GM21528 (cell line): ENCODE data around the gene PLXDC2.

ENCODE experiments used
- ATAC-seq: cut with Tn5 transposase; IDR thresholded peaks from one replicate; pipeline ENCODE4 v1.9.1; 2021; ENCODE audit warnings: mild to moderate bottlenecking, moderate library complexity; ENCODE audit not compliant: unreplicated experiment, low FRiP score

Gene PLXDC2

DNA sequence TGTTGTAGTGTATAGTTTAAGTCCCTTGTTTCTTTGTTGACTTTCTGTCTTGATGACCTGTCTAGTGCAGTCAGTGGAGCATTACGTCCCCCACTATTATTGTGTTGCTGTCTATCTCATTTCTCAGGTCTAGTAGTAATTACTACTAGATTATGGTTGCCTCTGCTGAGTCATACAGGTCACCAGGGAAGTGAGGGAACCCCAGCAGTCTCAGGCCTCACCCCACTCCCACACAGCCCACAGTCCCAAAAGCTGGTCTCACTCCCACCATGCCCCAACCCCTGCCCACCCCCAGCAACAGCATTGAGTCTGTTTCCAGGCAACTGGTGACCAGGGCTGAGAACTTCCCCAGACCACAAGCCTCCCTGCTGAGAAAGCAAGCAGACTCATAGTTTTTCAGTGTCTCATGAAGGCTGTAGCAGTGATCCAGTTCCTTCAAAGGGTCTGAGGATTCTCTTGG is 88.0 kb downstream of the PLXDC2 start:
- no peak for ATAC-seq

DNA sequence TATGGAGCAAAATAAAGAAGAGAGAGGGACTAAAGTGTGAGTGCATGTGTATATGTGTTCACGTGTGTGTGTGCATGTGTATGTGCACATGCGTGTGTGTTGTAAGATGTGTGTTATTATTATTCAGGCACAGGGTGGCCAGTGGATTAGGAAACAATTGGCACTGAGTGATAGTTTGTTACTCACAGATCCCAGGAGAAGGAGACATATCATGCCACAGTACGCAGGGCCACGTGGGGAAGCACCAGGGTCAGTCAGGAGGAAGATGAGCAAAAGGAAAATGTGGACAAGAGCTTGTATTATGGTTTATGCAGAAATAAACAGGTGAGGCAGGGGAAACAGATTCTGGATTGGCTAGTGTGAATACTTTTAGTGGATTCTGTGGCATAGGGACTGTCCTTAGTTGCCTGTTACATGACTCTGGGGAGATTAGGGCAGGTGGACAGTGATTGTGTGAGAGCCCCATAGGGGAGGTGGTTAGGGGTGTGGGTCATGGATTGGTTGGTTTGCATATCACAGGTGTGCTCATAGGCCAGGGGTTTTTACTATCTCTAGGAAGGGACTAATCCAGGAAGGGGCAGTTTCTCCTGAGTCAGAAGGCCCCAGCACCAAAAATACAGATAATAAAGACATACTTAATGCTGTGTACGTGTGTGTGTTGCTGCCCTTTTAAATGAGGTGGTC is 90.0 kb downstream of the PLXDC2 start:
- ATAC-seq, result no peak

DNA sequence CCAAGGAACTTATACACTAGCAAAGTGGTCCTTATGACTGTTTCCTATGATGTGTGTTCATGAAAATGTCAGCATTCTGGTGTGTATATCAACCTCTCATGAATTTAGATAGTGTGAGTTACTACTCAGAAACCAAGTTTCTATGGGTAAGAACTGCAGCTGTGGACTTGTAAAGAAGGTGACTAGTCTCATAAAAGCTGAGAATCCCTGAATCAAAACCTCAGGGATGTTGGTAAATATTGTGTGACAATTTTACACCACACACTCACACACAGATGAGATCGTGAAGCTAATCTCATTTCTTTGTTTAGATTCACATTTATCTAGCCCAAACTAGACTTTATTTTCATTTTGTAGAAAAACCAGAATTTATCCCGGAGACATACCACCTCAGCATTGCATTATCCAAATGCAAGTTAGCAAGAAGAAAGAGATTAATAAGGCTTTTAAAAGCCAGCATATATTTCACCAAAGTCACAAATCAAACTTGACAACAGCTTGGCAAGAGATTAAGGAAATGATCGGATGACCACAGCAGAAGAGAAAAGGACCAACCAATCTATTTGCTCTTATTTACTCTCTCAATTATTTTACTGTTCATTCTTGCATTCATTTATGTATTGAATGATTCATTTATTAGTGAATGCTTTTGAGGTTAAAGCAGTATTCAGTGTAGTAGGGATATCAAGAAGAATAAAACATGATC is 92.9 kb downstream of the PLXDC2 start:
- no peak for ATAC-seq

DNA sequence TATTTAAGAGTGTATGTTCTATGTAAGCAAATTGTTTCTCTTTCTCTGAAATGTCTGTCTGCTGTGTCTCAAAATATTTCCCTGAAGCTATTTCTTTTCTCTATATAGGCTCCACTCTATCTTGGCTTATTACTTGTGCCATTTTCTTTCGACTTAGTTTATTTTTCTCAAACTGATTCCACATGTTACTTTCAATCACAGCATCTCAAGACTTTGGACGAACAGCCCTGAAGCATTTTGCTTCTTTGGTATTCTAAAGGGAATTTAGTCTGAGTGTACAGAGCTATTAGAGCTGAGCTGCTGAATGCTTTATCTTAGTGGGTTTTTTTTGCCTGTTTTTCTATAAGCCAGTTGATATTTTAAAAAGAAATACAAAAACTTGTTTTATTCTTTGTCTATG is 95.7 kb downstream of the PLXDC2 start:
- ATAC-seq, result no peak

DNA sequence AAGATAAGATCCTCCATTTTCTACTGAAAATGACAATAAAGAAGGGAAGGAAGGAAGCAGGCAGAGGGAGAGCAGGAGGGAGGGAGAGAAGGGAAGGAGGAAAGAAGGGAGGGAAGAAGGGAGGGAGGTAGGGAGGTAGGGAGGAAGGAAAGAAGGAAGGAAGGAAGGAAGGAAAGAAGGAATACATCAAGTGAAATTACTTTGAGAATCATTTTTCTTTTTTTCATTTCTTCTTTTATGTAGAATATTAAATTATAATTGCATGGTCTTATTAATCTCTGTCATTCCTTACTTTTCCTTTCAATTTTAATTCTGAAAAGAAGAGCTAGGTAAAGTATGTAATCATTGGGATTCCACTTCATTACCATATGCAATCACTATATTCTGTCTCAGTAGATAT is 97.8 kb downstream of the PLXDC2 start:
- ATAC-seq, result no peak

DNA sequence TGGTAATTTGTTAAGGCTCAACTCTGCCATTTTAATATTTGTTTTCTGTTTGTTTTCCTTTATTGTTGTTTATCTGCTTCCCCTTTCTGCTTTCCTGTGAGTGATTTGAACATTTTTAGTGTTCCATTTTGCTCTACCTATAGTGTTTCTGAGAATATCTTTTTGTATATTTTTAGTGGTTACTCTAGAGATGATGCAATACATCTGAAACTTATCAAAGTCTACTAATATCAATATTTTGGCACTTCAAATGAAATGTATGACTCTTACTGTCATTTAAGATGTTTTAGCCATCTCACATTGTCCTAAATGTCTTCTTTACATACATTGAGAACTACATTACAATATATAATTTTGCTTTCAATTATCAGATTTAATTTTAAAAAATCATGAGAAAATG is 98.9 kb downstream of the PLXDC2 start:
- ATAC-seq, result no peak

DNA sequence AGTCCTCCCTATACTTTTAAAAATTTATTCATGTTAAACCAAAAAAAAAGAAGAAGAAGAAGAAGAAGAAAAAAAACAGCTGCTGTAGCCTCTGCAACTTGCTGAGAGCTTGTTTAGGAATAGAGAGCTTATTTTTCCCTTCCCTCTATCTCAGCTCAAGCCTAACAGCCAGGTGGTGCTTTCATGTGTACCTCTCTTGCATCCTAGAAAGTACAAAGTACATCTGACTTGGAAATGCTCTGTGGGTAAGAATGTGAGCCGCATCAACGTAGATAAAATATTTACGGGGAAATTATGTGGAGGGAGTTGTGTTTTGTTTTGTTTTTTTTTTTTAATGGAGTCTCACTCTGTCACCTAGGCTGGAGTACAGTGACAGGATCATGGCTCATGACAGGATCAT is 99.6 kb downstream of the PLXDC2 start:
- ATAC-seq, result no peak

DNA sequence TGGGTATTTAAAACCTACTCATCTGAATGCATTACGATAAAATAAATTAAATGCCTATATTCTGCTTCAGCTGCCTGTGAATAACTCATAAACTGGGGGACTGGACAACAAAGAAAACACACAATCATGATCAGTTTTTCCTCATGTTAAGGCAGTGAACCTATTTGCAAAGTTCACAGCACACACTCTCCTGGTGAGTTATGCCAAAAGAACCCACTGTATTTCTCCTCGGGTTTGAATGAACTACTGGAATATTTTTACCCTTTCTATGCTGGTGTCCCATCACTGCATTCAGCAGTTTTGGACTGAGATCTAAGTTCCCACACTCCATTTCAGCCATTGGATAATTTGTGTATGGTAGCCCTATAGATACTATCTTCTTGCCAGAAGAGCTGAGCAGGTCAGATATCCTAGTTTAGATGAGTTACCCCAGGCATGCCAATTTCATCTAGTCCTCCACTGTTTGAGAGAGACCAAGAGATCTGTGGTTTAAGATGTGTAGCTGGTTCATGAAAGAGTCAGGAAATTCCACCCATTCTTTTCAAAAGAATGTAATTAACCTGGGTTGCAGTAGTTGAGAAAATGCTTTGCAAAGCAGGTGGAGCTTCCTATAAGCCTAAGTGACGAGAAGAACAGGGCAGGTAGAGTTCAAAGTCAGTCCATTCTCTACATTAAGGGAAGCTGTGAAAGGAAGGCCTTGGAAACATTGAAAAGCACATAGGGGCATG is 101.7 kb downstream of the PLXDC2 start:
- ATAC-seq, result no peak

DNA sequence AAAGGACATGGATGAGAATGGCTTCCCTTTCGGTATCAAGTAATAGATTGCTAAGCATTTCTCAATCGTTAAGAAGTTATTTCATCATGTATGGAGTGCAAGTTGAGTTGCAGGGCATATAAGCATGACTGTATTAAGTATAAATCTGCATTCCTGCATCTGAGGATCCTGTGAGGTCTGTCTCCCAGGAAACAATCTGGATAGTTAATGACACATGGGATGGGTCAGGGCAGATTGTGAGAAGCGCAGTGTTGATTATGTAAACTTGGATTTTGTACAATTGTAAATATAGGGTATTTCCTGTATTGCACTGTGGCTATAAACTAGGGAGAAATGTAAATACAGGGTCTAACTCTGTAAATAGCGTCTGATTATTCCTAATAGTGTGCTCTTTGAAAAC is 102.6 kb downstream of the PLXDC2 start:
- no peak for ATAC-seq

DNA sequence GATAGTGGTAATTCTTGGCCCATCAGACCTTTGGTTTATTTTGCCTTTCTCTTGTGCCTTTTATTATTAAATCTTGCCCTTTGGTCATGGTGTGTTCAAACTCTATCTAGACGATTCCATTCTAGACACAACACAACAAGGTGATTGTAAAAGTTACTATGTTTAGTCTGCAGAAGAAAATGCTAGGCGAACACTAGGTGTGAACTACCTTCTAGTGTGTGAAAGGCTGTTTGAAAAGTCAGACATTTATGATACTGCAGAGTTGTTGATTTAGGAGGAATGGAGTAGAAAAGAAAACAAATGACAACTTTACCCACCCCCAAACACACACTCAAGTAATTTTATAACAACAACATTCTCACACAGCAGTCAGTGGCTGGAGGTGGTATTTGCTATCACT is 103.4 kb downstream of the PLXDC2 start:
- no peak for ATAC-seq

DNA sequence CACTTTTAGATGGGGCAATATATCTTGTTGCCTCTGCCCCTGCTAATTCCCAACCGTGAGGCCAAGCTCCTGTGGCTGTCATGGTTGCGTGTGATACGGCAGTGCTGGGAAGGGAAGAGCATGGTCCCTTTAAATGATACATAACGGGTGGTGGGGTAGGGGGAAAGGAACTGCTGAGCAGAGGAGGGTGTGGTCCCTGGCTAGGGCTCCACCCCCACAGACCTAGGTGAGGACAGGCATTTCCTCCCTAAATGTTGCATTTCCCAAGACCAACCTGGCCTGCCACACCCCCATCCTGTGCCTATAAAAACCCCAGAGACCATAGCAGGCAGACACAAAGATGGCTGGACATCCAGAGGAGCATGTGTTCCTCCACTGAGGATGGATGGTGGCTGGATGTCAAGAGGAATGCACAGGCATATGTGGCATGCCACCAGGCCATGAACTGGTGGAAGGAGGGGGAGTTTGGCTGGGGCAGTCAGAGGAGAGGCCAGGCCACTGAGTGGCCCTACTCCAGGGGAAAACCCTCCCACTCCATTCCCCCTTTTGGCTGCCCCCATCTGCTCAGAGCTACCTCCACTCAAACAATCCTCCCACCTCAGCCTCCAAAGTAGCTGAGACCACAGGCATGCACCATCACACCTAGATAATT is 104.0 kb downstream of the PLXDC2 start:
- ATAC-seq, result no peak

DNA sequence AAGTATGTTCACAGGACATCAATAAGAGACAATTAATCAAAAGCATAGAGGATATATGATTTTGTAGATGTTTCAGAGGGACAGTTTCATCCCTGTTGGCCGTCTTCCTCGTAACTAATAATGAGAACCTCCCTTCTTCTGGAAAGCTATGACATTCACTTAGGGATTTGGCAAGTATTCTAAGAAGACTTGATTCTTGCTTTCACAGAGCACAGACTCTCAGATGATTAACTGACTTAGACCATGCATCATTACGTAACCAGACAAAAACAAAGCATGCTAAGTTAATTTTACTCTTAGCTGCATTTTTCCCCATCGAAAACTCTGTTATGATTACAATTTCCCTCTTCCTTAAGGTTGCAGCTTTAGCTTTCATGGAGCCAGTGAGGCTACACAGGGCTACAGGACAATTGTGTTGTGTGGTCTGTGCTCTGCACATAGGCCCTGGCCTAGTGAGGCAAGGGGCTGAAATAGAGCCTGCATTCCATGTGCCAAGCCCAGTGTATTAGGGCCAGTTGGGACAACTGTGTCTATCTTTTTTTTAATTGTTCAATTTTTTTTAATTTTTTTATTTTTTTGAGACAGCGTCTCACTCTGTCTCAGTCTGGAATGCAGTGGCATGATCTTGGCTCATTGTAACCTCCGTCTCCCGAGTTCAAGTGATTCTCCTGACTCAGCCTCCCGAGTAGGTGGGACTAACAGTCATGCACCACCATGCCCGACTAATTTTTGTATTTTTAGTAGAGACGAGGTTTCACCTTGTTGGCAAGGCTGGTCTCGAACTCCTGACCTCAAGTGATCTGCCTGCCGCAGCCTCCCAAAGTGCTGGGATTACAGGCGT is 105.3 kb downstream of the PLXDC2 start:
- ATAC-seq, result no peak

DNA sequence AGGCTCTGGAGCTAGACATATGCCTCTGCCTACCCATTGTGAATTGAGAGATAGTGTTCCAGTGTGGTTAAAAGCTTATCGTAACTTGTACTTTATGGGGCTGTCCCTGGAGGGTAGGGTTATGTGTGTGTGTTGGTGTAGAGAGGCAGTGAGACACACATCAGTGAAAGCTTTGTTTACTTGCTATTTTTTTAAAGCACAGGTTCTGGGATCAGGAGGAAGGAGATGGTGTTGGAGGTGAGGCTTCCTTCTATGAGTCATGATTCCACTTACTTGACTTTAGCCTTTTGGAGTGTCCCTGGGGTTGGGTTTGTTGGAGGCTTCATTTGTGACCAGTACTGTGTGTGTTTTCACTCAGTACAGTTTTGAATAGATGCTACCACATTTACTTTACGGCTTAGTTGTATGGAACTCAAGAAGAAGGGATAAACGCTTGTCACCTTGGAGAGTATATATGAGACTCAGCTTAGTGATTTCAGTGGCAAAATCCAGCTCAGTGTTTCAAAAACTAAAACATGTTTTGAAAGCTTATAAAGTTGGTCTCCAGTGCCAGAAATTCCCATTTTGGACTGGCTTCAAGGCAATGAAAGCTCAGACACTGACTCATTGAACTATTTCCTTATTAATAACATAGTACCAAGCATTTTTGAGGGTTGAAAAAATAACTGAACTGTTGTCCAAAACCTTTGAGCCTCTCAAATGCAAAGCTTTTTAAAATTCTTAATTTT is 106.2 kb downstream of the PLXDC2 start:
- ATAC-seq, result no peak

DNA sequence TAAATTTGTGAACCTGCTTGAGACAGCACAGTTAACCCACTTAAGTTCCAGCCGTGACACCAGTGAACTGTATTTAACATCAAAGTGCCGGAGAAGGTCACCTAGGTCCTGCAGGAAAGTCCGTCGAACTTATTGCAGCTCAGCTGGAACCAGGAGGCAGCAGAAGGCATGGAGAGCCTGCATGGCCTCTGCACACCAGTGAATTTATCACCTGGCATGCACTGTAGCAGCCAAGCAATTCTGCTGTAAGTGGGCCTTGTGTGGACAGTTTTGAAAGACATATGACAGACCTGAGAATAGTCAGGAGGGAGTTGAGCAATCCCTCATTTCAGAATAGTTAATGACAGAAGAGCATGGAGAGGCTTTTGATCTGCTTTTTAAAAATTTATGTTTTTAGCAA is 108.8 kb downstream of the PLXDC2 start:
- no peak for ATAC-seq

DNA sequence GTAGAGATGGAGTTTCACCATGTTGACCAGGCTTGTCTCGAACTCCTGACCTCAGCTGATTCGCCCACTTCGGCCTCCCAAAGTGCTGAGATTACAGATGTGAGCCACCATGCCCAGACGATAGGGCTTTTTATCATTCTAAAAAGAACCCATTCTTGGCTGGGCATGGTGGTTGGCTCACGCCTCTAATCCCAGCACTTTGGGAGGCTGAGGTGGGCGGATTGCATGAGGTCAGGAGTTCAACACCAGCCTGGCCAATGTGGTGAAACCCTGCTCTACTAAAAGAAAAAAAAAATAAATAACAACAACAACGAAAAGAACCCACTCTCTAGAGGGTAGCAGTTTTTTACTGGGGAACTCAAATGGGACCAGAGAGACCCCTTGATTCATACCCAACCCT is 112.7 kb downstream of the PLXDC2 start:
- ATAC-seq, result no peak

DNA sequence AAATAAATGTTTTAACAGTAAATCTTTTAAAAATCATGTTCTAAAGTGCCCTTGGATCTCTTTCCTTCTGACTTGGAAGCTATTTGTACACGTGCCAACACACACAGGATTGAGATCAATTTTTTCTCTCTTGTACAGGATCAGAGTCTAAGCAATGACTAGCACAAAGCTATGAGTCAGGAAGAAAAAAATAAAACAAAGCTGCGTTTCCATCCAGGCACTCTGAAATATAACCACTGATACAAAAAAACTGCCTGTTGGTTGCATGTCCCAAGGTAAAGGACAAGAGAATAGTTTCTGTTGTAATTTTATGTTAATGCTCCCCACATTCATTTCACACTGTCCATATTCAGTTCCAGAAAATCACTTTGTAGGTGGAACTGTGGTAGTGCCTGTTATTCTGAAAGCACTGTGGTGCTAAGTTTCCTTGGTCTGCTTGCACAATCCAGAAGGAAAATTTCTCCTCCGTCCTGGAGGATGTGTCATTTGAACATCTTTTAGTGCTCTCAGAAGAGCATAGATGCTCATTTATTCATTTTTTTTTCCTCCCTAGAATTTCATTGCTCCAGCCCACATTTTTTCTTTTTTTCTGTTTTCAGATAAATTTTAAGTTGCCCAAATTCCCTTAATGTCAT is 113.4 kb downstream of the PLXDC2 start:
- ATAC-seq, result no peak

DNA sequence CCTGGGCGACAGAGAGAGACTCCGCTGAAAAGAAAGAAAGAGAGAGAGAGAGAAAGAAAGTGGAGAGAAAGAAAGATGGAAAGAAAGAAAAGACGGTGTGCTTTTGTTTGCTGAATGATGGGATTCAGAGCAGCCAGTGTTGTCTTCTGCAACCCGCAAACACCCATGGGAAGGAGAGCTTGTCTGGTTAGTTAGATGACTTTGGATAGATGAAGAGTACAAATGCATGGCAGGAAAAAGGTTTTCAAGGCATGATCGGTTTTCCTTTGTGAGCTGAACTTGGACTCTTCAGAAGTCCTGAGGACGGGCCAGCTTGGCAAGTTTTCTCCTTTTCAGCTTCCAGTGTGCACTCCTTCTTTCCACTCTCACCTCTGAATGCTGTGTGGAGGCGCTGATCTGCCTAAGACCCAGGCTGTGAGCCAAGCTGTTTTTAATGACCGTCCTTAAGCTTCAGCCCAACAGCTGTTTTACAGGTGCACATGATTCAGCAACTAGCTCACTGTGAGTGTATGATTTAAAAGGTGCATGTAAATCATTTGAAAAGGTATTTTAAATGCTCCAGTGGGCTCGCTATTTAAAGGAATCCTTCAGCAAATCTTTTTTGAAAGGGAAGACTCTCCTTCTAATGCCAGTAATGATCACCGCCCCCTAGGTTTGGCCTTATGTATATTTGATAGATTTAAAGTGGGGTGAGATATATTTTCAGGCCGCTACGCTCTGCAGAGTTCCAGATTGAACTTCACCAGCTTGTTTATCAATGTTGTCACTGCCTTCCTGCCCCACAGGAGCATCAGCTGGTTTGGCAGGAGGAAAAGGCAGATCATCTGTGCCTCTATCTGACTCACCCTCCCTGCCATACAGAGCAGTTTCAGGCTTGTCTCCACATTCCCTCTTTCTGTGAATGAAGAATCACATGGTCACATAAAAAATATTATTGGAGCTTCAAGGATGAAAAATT is 115.0 kb downstream of the PLXDC2 start:
- ATAC-seq, result no peak
